IPS DF 6.9 (cell line): ENCODE measurements around the gene USP19.
A peak's percentile ranks its signal among the peaks of the same experiment; 100 is the strongest.

ENCODE experiments used
- DNase-seq: peaks from one replicate; pipeline ENCODE4 v3.0.0-alpha.2; 2013; ENCODE audit warnings: low read depth, low spot score
- H3K27ac ChIP-seq: one replicate; pipeline ENCODE4 v1.5.1; 2013; ENCODE audit warnings: low read length, control low read depth
- H3K27me3 ChIP-seq: 2 replicates; pipeline ENCODE4 v1.6.1; 2013; ENCODE audit warnings: mild to moderate bottlenecking, low read length; ENCODE audit not compliant: control insufficient read depth, insufficient read depth
- H3K36me3 ChIP-seq: 2 replicates; pipeline ENCODE4 v1.6.1; 2013; ENCODE audit warnings: low read length; ENCODE audit not compliant: control insufficient read depth, insufficient read depth
- H3K4me1 ChIP-seq: 2 replicates; pipeline ENCODE4 v1.6.1; 2013; ENCODE audit warnings: low read length; ENCODE audit not compliant: control insufficient read depth, insufficient read depth
- H3K4me3 ChIP-seq: 2 replicates; pipeline ENCODE4 v1.5.1; 2013; ENCODE audit warnings: mild to moderate bottlenecking, low read length
- H3K9me3 ChIP-seq: 2 replicates; pipeline ENCODE4 v1.6.1; 2013; ENCODE audit warnings: low read length, inconsistent platforms; ENCODE audit not compliant: control insufficient read depth, insufficient read depth
- WGBS: extraction: QIAGEN DNeasy Blood & Tissue Kit; methylation state at CpG from one replicate; pipeline ENCODE4 v1.1.7; 2013; ENCODE audit warnings: mixed read lengths, missing lambda C conversion rate; ENCODE audit not compliant: insufficient read length, insufficient coverage; 5-methylcytosine and 5-hydroxymethylcytosine counted together

The USP19 gene

DNA sequence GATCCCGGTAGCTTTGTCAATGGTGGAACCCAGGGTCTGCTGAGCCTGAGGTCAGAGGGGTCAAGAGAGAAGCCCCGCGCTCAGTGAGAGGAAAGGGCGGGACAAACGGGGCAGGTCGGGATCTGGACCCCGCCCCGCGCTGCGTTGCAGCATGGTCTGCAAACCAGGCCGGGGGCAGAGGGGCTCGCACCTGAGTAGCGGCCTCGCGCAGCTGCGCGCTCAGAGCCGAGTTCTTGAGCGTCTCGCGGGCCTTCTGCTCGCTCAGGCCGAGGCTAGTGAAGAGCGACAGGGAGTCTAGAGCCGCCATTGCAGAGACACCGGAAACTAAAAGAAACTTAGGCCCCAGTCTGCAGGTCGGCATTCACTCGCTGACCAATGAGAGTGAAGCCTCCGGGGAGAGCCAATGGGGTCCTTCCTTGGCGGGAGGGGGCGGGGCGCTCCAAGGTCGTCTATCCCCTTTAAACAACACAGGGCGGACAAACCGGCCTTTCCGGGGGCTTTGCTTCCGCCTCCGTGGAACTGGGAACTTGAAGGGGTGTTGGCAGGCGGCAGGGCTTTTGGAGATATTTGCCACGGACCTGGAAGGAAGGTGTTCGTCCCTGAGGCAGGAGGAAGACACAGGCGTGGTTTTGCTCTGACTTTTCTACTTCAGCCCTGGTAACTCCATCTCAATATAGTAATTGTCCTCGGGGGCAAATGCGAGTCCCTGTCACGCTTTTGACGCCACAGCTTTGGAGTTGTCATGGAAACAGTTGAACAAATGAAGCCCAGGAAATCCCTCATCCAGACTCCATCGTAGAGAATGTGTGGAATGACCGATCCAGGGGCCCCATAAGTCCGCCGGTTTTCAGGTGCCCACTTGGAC, 16.0 kb downstream of the USP19 start, which contains the start of gene QARS1:
TSS of gene QARS1 (minus strand) at position 331 of the 865 bp plus-strand sequence. CDS start at position 307, 24 bp downstream.
- DNase-seq: peak; percentile 71
- Histone ChIP-seq H3K4me3 (peak within 1 kb of the TSS; percentile 83; the same call in 1 of the 2 replicates), H3K27me3 (no peaks in the 10 kb centered on the region), H3K36me3 (peaks cover 32% of the 10 kb centered on the region), H3K4me1 (peaks cover 1% of the 10 kb centered on the region; the same call in 1 of the 2 replicates), H3K27ac (no peak within 1 kb of the TSS), H3K9me3 (no peaks in the 10 kb centered on the region)
- WGBS: no CpG with 5 or more reads among the region's 50 CpGs

DNA sequence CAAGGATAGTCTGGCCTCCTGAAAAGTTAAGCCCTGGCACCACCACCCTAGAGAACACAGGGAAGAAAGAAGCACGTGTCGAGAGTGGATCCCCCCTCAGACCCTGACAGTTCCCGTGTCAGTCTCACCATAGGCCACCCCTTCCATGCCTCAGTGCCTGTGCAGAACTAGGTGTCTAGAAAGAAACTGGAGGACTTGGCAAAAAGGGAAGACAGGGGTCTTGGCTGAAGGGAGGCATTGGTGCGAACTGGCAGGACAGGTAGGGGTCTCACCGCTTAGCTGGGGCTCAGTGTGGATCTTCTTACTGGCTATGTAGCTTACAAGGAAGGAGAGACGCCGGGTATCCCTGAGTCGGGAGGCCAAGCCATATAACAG, 16.6 kb downstream of the USP19 start:
- no peak for DNase-seq
- no peak overlapping the region for H3K27ac ChIP-seq
- peak overlapping the region; percentile 83; the same call in 1 of the 2 replicates for H3K4me3 ChIP-seq
- no peaks in the 10 kb centered on the region for H3K9me3 ChIP-seq
- no CpG with 5 or more reads among the region's 8 CpGs for WGBS
- peaks cover 1% of the 10 kb centered on the region; the same call in 1 of the 2 replicates for H3K4me1 ChIP-seq
- H3K36me3 ChIP-seq: peaks cover 36% of the 10 kb centered on the region
- no peaks in the 10 kb centered on the region for H3K27me3 ChIP-seq

DNA sequence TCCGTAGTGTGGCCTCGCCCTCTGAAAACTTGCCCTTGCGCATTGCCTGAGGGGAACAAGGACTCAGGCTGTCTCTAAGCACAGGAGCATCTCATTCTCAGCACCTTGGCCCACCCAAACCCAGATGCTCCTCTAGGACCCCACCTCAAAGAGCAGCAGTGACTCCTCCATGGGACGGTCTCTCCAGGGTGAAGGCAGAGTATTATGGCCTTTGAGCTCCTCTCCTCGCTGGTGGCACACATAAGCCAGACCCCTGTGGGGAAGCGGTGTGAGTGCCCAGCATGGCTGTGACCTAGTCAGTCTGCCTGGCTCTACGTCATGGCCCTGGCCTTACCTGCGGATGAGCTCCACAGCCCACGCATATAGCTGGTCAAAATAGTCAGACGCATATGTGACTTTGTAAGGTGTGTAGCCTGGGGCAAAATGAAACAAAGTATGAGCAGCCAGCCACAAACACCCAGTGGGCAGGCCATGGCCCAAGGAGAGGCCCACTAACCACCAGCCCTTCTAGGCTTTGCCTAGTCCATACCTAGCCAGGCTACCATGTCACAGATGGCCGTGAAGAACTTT, 20.5 kb downstream of the USP19 start:
- Histone ChIP-seq H3K36me3 (peaks cover 42% of the 10 kb centered on the region), H3K4me3 (no peak overlapping the region), H3K9me3 (no peaks in the 10 kb centered on the region), H3K4me1 (peaks cover 1% of the 10 kb centered on the region; the same call in 1 of the 2 replicates), H3K27ac (no peak overlapping the region), H3K27me3 (no peaks in the 10 kb centered on the region)
- no CpG with 5 or more reads among the region's 11 CpGs for WGBS
- no peak for DNase-seq

DNA sequence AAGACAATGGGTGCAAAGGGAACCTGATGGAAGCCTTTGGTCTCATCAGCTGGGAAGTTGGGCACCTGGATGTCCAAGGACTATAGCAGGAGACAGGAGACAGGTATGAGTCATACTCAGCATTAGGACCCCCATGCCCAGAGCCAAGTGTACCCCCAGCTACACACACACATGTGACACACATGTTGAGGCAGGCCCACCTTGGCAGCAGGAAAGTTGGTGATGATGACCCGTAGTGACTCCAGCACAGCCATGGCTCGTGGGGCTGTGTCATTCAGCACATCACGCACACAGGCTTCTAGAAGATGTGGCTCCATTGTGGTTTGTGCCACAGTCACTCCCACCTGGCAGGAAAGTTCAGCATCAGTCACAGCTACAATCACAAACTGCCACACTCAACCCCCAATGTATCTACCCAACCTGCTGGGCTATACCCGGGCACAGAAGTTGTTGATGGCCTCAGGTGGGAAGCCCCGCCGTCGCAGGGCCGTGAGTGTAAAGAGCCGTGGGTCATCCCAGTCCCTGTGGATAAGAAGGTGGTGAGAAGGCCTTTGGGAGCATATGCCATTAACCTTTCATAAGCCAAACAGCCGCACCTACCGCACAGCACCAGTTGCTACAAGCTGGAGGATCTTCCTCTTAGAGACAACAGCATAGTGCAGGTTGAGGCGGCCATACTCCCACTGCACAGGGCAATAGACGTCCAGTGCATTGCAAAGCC, 21.6 kb downstream of the USP19 start:
- no CpG with 5 or more reads among the region's 13 CpGs for WGBS
- no peak for DNase-seq
- no peaks in the 10 kb centered on the region for H3K27me3 ChIP-seq
- H3K36me3 ChIP-seq: peaks cover 42% of the 10 kb centered on the region
- H3K4me3 ChIP-seq: no peak overlapping the region
- H3K27ac ChIP-seq: no peak overlapping the region
- no peaks in the 10 kb centered on the region for H3K9me3 ChIP-seq
- H3K4me1 ChIP-seq: 0 out of 2 replicates have a peak, but pooled peaks cover 1% of the 10 kb centered on the region

DNA sequence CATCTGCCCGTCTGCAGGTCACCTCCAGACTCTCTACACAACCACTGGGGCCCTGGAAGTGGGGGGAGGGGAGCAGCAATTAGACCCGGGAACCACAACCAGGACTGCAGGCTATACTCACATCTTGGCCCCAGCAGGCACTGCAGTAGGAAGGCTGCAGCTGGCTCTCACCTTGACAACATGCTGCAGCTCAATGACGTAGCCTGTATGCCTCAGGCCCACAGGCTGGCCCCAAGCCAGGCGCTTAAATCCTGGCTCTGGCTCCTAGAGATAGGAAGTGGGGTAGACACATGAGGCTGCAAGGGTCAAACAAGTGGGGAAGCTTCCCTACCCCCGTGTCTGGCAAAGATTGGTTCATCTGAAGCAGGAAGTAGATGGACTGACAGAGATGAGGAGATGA, 22.2 kb downstream of the USP19 start:
- Histone ChIP-seq H3K36me3 (peaks cover 42% of the 10 kb centered on the region), H3K4me3 (no peak overlapping the region), H3K9me3 (no peaks in the 10 kb centered on the region), H3K4me1 (no peaks in the 10 kb centered on the region), H3K27me3 (no peaks in the 10 kb centered on the region), H3K27ac (no peak overlapping the region)
- DNase-seq: no peak
- WGBS: no CpG with 5 or more reads among the region's 5 CpGs

DNA sequence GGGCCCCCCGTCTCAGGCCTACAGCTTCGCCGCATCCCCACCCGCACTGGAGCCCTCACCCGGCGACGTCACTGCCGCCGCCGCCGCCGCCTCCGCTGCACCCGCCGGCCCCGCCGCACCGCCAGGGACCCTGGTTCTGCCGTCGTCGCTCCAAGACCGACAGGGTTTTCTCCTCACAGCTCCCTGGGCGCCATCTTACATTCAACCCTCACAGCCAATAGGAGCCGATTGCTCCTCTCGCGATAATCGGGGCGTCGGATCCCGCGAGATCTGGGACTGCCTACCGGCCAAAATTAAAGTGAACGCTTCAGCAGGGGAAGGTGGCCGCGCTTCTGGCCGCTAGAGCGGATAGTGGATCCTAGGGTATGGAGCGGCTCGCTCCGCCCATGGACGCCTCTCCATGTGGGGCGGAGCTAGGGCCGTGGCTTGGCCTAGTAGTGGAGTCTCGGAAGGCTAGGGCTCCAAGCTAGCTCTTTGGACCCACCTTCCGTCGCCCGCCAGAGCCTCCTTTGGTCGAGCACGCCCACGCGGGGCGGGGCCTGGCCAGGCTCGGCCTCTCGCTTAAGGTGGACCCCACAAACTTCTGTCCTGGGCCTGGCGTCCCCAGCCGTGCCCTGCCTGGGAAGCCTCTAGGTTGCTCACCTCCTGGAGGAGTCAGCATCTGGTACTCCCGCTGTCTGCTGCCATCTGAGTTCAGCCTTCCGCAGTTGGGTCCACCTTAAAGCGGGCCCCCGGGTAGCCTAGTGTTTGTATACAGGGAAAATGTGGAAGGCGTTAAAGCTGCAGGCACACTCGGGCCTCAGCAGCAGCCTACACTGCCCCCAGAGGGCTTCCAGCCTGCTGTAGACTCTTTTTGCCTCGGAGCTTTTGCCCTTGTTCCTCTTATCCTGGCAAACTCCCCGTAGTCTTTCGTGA, 26.5 kb downstream of the USP19 start, which contains the start of gene QRICH1:
TSS of gene QRICH1 (minus strand) at position 219 of the 915 bp plus-strand sequence. CDS start 17,054 bp downstream, outside the sequence.
- no peaks in the 10 kb centered on the region for H3K27me3 ChIP-seq
- peaks cover 14% of the 10 kb centered on the region for H3K36me3 ChIP-seq
- DNase-seq: peak; percentile 89
- H3K4me1 ChIP-seq: no peaks in the 10 kb centered on the region
- H3K4me3 ChIP-seq: peak within 1 kb of the TSS; percentile 73
- H3K9me3 ChIP-seq: no peaks in the 10 kb centered on the region
- no CpG with 5 or more reads among the region's 65 CpGs for WGBS
- no peak within 1 kb of the TSS for H3K27ac ChIP-seq

DNA sequence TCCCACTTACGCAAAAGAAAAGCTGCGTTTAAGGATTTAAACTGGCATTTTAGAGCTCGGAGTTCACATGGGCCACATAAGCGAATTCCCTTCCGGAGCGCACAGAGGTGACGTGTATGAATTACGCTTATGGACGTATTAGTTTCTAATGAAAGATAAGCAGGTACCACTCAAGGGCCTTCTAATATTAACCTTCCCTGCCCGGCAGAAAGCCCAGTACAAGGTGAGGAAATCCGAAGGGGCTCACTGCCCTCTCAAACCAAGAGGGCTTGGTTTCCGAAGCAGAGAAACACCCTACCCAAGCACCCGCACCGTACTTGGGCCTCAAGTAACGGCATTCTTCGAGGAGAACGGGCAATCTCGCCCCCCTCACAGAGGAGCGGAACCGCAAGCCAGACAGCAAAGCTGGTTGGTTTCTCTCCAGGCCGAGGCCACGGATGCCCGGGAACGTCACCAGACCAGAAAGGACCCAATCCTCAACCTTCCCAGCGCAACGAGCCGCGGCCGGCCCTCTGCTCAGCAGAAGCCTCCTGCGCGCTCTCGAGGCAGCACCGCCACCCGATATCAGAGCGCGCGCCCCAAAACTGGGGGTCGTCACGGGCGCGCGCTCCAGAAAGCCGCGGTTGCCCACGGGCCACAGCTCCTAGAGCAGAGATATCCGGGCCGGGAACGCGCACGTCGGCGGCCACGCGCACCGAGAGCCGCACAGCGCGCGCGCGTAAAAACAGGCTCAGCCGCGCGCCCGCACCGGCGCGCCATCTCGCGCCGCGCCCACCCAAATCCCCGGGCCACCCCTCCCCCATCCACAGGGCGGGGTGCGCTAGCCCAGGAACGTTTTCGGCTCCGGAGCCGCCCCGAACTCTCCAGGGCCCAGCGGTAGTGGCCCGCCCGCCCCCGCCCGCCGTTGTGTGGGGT, 27.4 kb downstream of the USP19 start:
- Histone ChIP-seq H3K9me3 (no peaks in the 10 kb centered on the region), H3K27me3 (no peaks in the 10 kb centered on the region), H3K4me1 (no peaks in the 10 kb centered on the region), H3K36me3 (peaks cover 4% of the 10 kb centered on the region; the same call in 1 of the 2 replicates), H3K4me3 (peak overlapping the region; percentile 73), H3K27ac (no peak overlapping the region)
- peak; percentile 60 for DNase-seq
- no CpG with 5 or more reads among the region's 86 CpGs for WGBS

DNA sequence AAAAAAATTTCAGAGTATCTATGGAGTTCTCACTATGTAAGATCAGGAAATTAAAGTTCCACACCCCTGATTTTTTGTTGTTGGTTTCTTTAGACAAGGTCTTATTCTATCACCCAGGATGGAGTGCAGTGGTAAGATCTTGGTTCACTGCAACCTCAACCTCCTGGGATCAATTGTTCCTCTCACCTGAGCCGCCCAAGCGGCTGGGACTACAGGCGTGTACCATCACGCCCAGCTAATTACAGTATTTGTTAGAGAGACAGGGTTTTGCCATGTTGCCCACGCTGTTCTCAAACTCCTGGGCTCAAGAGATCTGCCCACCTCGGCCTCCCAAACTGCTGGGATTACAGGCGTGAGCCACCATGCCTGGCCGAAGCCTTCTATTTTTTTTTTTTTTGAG, 39.2 kb downstream of the USP19 start:
- Histone ChIP-seq H3K9me3 (no peaks in the 10 kb centered on the region), H3K4me1 (no peaks in the 10 kb centered on the region), H3K36me3 (peaks cover 4% of the 10 kb centered on the region), H3K27me3 (no peaks in the 10 kb centered on the region), H3K4me3 (no peak overlapping the region), H3K27ac (no peak overlapping the region)
- no CpG with 5 or more reads among the region's 8 CpGs for WGBS
- DNase-seq: no peak

DNA sequence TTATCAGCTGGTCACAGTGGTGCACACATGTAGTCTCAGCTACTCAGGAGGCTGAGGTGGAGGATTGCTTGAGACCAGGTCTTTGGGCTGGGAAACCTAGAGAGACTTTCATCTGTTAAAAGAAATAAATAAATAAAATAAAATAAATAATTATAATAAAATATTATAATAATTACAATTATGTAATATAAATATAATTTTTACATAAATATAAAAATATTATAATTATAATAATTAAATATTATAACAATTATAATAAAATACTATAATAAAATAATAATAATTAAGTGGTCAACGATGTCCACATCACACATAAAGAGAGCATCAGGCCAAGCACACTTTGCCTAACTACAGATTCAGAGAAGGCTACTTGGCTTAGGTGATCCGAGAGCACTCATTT, 41.4 kb downstream of the USP19 start:
- Histone ChIP-seq H3K36me3 (peaks cover 14% of the 10 kb centered on the region), H3K27ac (no peak overlapping the region), H3K9me3 (no peaks in the 10 kb centered on the region), H3K4me3 (no peak overlapping the region), H3K27me3 (no peaks in the 10 kb centered on the region), H3K4me1 (no peaks in the 10 kb centered on the region)
- no peak for DNase-seq
- WGBS: no CpG with 5 or more reads among the region's 2 CpGs
